Measurements from ENCODE around the gene ACKR3.

- TF ChIP-seq POLR2A (IDR thresholded peaks at IDR 0.05) (no peak), CTCF (IDR thresholded peaks at IDR 0.05) (no peak), EP300 (IDR thresholded peaks at IDR 0.05) (no peak)
Observed at GRCh38 chr2:236599059-236599458, 29.4 kb downstream of the ACKR3 start.

All from tibial nerve (tissue), 4 donors.